ENCODE results near the gene TUB.
A peak's percentile ranks its signal among the peaks of the same experiment; 100 is the strongest.

Gene TUB, protein sequence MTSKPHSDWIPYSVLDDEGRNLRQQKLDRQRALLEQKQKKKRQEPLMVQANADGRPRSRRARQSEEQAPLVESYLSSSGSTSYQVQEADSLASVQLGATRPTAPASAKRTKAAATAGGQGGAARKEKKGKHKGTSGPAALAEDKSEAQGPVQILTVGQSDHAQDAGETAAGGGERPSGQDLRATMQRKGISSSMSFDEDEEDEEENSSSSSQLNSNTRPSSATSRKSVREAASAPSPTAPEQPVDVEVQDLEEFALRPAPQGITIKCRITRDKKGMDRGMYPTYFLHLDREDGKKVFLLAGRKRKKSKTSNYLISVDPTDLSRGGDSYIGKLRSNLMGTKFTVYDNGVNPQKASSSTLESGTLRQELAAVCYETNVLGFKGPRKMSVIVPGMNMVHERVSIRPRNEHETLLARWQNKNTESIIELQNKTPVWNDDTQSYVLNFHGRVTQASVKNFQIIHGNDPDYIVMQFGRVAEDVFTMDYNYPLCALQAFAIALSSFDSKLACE

DNA sequence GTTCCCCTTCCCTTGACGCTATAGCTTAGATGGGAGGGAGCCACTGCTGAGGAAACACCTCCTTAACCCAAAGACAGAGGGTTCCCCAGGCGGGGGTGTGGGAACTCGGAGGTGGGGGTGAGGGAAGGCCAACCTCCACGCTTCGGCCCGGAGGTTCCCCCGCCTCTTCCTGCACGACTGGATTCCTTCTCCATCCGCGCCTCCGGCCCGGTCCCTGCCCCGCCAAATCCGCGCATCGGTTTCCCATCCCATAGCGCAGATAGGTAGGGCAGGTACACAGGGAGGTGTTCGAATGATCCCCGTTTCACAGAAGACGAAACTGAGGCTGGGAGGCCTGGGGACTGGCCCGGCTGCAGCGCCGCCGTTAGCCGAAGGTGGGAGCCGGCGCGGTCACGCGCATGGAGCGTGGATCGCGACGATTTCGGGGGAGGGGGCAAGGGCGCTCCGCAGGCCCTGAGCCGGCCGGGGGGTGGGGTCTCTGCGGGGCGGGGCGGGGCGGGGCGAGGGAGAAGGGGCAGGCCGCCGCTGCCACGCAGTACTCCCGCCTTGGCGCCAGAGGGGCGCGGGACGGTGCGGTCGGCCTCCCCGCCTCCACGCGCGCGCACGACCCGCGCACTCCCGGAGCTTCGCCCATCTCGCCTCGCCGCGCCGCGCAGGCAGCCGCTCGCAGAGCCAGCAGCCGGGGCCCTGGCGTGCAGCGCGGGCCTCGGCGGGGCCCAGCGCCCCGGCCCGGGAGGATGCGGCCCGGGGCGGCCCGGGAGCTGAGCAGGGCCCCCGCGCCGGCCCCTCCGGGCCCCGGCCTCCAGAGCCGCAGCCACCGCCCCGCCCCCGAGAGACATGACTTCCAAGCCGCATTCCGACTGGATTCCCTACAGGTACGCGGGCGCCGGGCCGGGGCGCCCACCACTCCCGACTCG is at the start of gene TUB:
Gene TUB (plus strand): TSS at position 538 of the 917 bp plus-strand sequence. CDS start 300 bp downstream, at position 838.
- peak within 1 kb of the TSS; percentile 51 for H3K4me3 ChIP-seq (ENCODE audit: low read depth, low read length)

DNA sequence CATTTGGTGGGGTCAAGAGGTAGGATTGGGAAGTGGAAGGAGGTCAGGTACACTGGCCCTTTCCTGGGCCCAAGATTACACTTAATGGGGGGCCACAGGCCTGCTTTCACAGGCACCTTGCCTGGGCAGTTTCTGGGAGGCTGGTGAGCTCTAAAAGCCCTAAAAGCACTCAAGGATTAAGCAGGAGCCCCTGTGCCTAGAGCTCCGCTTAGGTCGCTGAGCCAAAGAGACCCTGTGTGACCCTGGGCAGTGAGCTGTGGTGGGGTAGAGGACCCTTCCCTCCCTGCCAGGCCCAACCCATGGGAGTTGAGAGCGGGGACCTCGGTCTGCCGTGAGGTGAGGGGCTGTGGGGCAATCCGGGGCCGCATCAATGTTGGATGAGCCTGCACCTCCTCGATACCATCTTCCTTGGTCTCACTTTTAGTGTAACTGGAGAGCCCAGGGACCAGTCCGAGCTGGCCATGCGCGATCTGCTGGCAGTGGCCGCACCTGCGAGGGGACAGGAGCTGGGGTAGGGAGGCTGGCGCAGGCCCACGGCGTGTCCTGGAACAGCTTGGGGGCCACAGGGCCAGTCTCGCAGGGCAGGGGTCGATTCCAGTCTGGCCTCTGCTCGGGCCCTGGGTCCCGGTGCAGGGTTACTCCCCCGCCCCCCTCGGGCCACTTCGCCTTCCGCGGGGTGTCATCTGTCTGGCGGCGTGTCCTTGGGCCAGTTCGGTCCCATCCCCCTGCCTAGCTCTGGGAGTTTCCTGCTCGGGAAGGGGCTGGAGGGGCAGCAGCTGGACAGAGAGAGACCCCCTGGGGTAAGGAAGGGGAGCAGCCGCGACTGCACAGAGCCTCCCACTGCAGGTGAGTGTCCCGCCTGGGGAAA is 49.5 kb upstream of the TUB start:
- H3K4me3 ChIP-seq (ENCODE audit: low read depth, low read length), result no peak overlapping the region

DNA sequence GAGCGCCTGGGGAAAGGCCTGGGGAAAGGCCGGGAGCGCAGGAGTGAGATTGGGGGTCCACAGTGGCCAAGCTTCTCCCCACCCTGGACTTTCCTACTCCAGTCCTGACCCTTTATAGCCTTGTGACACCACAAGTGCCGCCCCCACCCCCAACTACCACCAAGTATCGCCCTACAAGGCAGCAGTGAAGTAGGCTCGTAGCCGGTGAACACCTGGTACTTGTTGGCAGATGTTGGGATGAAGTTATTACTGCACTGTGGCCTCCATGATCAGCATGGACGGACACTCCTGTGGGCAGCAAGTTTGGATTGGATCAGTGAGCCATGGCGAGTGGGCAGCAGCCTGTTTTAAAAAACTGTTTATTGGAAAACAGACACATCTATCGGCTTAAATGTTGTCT is 48.9 kb upstream of the TUB start:
- no peak overlapping the region for H3K4me3 ChIP-seq (ENCODE audit: low read depth, low read length)

DNA sequence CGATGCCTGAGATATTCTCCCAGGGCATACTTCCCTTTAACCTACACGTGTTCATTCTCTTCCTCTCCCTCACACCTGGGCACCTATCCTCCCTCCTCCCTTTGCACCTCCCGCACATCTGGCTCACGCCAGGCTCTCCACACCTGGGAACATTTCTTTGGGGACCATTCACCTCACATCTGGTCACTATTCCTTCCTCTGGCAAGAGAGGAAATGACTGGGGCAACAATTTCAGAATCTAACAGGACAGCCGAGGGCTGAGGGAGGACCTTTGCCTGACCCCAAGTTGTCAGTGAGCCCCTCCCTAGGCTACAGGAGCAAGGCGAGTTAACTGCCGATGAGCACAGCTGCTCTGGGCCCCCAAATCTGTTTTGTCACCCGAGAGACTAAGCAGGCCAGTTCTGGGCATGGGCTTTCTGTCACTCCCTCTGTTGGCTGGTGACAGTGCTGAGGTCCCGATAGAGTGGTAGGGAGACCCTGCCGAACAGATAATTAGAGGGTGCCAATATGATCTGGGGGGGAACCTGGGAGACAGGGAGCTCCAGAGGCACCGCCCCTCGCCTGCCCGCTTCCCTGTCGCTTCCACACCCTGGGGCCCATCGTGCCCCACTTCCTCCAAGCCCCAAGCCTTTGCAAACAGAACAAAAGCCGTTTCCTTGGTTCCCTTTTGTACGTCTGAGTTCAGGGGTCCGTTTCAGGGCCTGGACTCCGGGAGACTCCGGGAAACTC is 48.3 kb upstream of the TUB start:
- H3K4me3 ChIP-seq (ENCODE audit: low read depth, low read length), result no peak overlapping the region

DNA sequence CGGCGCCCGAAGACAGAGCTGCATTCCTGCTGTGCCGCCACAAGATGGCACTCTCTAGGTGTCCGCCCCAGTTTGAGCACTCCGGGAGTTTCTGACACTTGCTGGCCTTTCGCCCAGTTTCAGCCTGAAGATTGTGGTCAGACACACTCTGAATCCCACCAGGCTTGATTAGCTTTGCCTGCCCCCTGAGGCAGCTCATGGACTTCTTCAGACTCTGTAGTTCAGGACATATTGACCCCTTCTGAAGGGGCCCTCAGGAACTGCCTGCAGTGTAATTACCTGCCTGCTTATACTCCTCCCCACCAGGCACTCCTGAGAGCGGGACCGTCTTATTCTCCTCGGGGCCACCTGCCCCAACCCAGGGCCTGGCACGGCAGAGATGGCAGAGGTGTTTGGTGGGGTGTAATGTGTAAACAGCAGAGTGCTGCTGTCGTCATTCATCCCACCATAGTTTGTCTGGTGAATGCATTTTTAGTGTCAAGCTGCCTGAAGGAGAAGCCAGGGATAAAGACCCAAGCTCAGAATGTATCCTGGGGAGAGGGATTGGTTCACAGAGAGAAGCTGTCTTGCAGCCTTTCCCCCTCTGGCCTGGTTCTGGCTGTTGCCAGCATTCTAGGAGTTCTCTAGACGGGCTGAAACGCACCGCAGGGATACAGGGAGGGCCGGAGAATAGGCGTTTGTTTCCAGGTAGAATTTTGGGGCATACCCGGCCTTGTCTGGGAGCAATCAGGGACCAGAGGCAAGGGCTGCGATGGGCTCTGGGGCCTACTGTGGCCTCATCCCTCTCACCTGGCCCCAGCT is 47.5 kb upstream of the TUB start:
- H3K4me3 ChIP-seq (ENCODE audit: low read depth, low read length), result no peak overlapping the region

DNA sequence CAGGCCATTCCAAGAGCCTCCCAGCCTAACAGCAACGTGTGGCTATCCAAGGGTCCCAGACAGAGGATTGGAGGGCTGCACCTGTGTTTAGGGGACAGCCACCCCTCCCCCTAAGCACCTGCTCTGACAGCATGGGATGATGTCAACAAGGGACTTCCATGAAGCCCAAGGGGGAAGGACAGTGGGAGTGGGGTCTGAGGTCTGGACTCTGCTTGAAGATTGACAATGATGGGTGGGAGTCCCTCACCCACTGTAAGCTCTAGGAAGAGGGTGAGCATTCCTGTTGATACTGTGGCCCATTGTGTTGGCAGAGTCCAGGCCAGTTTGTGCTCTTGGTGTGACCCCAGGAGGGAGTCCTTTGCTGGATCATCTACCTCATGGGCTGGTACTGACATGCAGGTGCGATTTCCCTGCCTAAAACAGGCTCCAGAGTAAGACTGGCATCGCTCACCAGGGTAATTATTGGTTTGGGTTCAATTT is 46.9 kb upstream of the TUB start:
- H3K4me3 ChIP-seq (ENCODE audit: low read depth, low read length), result no peak overlapping the region

DNA sequence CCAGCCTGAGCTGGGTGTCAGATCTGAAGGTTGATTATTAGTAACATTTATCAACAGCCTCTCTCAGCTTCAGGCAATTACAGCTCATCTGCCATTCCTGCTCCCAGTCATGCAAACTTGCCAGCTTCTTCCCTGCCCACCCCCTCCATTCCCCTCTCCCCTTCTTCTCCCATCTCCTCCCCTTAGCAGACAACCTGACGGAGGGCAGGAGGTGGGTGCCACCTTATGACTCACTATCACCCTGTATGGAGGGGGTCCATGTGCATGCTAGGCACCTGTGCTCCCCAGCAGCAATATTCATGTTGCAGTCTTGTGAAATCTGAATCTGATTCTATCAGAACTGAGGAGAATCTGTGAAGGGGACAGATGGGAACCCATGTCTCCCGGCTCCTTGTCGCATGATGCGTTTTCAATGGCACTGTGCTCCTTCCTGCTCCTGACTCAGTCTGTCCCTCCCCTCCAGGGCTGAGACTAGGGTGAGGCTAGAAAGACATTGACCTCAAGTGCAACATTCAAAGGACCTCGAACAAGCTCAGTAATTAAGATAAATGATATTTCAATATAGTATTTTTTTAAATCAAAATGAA is 46.3 kb upstream of the TUB start:
- H3K4me3 ChIP-seq (ENCODE audit: low read depth, low read length), result no peak overlapping the region

DNA sequence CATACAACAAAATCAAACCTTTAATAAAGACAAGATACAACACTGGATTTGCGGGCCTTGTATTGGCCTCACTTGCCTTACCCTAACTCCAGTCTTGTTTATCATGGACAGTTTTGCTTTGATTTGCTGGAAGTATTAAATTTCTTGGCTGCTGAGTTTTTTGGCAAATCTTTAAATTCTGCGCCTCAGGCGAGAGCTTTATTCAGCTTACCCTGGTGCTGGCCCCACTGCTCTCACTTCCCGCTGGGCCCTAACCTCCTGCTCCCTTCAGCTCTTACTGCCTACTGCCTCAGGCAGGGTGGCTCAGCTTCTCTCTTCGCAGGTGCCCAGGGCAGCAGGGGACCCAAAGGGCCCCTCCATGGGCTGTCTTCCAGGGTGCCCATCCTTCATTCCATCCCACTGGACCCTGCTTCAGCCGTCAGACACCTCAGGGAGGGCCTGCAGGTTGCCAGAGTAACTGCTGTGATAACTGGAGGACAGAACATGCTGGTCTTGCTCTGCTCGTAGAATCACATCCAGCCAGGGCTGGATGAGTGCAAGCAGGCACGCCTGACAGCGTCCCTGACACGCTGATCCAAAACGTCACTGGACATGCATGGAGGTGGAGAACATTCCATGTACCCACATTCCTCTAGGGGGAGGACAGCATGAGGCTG is 45.7 kb upstream of the TUB start:
- no peak overlapping the region for H3K4me3 ChIP-seq (ENCODE audit: low read depth, low read length)

DNA sequence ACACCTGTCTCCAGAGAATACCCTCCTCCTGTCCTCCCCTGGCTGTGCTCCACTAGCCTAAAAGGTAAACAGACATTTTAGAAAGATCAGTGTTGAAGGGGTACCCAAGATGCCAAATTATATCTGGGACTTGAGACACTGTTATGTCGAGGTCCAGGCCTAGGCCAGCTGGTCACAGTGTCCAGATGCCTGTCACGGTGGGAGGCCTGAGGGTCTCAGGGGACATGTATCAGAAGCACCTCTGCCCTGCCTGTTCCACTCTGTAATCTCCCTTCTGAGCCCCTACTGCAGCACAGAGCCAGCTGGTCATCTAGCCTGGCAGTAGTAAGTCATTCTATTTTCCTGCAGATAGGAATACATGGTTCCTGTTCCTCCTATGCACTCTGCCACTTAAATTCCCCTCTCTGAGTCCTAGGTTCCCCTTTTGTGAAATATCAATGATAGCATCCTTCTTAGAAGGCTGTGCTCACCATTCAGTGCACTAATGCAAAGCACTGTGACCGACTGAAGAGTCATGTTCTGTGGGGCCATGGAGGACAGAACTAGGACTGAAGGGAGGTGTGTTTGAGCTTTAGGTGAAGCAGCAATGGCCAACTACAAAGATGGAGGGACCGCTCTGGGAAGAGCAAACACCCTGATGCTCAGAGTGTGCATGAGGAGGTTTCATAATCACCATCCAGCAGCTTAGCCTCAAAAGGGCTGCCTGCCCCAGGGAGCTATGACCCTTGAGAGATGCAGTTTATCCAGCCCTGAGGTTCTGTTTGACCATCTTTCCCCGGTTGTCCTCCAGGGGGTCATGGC is 44.8 kb upstream of the TUB start:
- no peak overlapping the region for H3K4me3 ChIP-seq (ENCODE audit: low read depth, low read length)

DNA sequence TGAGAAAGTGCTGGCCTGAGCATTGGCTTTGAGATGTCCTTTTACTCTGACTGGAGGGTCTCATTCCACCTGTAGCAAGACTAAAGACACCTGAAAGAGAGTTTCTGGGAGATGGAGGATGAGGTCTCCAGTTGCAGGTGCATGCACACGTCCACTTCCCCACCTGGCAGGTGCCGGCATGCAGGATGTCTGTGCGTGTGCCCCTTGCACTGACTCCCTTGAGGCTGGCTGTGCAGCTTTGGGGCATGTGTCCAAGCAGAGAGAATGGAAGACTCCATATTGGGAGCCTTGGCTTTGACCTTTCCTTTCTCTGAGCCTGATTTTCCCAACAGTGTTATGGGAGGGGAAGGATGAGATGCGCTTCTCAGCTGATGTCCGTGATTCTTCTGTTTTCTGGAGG is 44.0 kb upstream of the TUB start:
- H3K4me3 ChIP-seq (ENCODE audit: low read depth, low read length), result no peak overlapping the region

DNA sequence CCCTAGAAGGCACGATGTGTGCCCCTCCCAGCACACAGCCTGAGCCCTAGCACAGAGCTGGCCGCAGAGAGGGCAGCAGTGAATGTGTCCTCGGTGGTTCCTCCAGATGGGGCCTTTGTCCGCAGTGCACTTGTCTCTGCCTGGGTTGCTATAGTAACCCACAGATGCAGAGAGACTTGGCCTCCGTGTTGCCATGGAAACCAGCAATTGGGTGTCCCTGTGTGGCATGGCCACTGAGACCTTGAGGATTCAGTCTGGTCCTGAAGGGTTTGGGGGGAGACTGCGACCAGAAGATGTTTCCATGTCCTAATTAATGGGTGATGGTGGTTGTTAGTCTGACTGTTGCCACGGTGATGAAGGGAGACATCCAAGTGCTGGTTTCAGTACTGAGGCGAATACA is 42.6 kb upstream of the TUB start:
- no peak overlapping the region for H3K4me3 ChIP-seq (ENCODE audit: low read depth, low read length)

DNA sequence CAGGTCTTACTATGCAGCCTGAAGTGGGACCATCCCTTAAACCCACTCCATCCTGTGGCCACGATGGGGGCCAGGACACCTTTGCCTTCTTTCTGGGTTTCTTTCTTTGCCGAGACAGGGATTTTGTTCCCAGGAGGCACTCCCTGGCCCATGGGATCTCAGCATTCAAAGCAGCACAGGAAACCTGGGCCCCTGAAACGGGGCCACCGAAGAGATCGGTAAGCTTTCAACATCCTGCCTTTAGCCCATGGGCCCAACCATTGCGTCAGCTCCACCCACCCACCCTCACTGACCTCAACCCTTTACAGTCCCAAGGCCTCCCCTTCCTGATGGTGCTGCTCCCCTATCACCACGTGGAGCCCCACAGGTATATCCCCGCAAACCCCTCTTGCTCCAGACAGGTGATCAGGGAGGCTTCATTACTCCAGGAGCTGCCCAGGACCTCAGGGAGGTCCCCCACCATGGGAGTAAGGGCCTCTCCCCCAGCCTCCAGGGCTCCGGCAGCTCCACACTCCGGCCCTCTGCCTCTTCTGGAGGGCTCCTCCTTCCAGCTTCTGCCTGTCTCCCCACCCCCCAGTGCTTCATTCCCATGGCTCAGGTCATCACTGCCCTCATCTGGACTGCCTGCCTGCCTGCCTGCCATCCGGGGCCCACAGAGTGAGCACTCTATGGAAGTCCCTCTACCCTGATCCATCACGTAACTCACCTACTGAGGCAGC is 42.0 kb upstream of the TUB start:
- H3K4me3 ChIP-seq (ENCODE audit: low read depth, low read length), result no peak overlapping the region

DNA sequence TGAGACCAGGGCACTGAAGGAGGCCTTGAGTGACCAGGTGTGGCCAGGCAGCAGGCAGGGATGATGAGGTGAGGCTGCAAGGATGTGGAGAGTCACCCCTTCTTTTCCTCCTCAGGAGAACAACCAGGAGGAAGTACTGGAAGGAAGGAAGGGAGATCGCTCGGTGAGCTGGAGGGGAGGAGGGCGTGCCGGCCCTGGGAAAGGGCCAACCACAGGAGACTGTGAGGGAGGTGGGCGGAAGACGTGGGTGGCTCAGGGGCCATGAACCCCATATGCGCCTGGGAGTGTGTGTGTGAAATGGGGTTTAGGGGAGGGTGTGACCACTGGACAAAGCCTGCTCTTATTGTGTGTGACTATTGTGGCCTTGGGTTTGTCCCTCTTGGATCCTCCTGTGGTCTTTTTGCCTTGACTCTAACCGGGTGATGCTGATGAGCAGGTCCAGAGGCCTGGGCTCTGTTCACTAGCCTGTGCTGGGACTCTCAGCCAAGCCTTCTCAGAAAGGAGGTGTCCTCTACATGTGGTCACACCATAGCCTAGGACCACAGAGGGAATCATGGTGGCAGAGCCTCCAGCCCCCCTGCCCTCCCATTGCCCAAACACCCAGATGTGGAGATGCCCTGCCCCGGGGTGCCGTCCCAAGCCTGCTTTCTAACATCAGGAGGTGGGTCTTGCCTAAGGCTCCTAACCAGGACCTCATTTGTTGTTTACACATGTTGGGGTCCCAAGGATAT is 41.3 kb upstream of the TUB start:
- H3K4me3 ChIP-seq (ENCODE audit: low read depth, low read length), result no peak overlapping the region

DNA sequence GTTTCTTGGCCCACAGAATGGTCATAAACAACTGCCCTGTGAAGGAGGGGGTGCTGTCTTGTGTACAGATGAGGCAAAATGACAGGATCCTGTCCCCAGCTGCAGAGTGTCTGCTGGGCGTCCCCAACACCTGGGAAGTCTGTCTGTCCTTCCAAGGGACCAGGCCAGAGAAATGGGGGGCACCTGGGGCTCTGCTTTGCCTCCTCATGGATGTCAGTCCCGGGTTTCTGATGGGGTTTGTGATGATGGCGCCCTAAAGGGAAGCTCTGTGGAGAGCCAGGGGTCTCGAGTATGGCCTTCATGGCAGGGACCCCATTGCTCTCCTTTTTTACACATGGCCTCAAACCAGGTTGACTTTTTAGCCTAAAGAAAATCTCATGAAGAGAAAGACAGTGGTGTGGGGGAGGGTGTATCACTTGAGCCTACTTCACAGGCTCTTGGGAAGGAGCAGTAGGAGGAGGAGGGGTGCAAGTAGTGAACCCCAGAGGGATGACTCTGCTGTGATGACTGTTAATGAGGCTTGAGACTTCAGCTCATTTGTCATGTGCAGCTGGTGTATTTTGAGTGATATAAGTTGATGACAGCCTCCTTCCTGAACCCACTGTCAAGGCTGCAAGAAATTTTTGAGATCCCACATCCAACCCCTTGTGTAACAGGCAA is 40.6 kb upstream of the TUB start:
- no peak overlapping the region for H3K4me3 ChIP-seq (ENCODE audit: low read depth, low read length)

DNA sequence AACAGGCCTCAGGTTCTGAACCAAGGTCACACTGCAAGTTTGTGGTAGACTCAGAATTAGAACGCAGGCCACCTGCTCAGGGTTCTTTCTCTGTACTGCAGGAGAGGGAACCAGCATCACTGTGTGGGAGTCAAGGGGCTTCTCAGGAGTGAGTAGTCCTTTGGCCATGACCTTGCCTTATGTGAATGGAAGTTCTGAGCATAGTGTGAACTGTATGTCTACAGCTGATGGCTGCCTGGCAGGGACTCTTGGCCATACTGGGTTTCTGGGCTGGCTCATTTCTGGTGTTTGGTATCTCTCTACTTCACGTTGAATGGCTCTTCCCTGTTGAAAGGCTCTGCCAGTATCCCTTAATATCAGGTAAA is 40.1 kb upstream of the TUB start:
- no peak overlapping the region for H3K4me3 ChIP-seq (ENCODE audit: low read depth, low read length)

DNA sequence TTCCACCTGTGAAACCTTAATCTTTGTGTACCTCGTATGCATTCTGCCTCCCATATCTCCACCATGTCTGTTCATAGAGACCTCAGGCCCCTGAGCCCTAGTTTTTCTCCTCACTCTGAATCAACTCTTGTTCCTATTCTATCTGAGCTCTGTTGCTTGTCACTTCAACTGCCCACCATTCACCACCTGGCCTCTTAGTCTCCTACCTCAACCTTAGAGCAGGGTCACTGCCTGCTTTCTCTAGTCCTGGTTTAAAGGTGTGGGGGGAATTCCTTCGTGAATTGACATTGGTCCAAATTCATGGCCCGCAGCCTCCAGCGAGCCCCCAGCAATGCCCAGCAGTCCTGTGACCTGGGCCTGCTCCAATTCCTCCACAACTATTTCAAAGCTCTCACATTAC is 39.4 kb upstream of the TUB start:
- H3K4me3 ChIP-seq (ENCODE audit: low read depth, low read length), result no peak overlapping the region
